Stimulated activated CD4-positive, alpha-beta T cell treated with anti-CD3 and anti-CD28 coated beads, Interleukin-4, amount 100 ng/mL, for 1 hour (primary cell): ENCODE results near the gene TNIP1.

Experiments used
- DNase-seq: peaks from one replicate; pipeline ENCODE4 v3.0.0-alpha.2; 2020

TNIP1 gene

GRCh38 chr5:151062405-151063141 is 18.3 kb downstream of the TNIP1 start:
- no peak for DNase-seq

- no peak for DNase-seq
Observed at GRCh38 chr5:151060742-151061141, 20.1 kb downstream of the TNIP1 start.

- DNase-seq: no peak
Observed at GRCh38 chr5:151058891-151059489, 21.8 kb downstream of the TNIP1 start.

GRCh38 chr5:151058301-151058700 is 22.5 kb downstream of the TNIP1 start:
- no peak for DNase-seq

GRCh38 chr5:151056379-151057325 is 24.2 kb downstream of the TNIP1 start:
- no peak for DNase-seq

GRCh38 chr5:151055336-151055735 is 25.5 kb downstream of the TNIP1 start:
- DNase-seq: no peak

- no peak for DNase-seq
Observed at GRCh38 chr5:151054709-151055108, 26.1 kb downstream of the TNIP1 start.

- no peak for DNase-seq
Observed at GRCh38 chr5:151053796-151054462, 26.9 kb downstream of the TNIP1 start.

- no peak for DNase-seq
Observed at GRCh38 chr5:151052836-151053235, 28.0 kb downstream of the TNIP1 start.

- DNase-seq: no peak
Observed at GRCh38 chr5:151051931-151052608, 28.8 kb downstream of the TNIP1 start.

GRCh38 chr5:151051066-151051930 is 29.5 kb downstream of the TNIP1 start:
- peak; percentile 74 for DNase-seq

- DNase-seq: no peak
Observed at GRCh38 chr5:151048526-151048925, 32.3 kb downstream of the TNIP1 start.

- DNase-seq: peak; percentile 25
Observed at GRCh38 chr5:151047814-151048425, 32.9 kb downstream of the TNIP1 start.

GRCh38 chr5:151042453-151043093 is 38.3 kb downstream of the TNIP1 start:
- no peak for DNase-seq

GRCh38 chr5:151041577-151042268 is 39.1 kb downstream of the TNIP1 start:
- no peak for DNase-seq

GRCh38 chr5:151040211-151040747 is 40.6 kb downstream of the TNIP1 start:
- DNase-seq: no peak

GRCh38 chr5:151039665-151040064 is 41.2 kb downstream of the TNIP1 start:
- no peak for DNase-seq

GRCh38 chr5:151038801-151039238 is 42.0 kb downstream of the TNIP1 start:
- peak; percentile 43 for DNase-seq

GRCh38 chr5:151038412-151038745 is 42.5 kb downstream of the TNIP1 start:
- DNase-seq: no peak
